IPS-15b (cell line): ENCODE data around the gene CACNA2D4.

Experiments
- H3K27me3 ChIP-seq: one replicate; pipeline ENCODE4 v1.6.1; 2013; ENCODE audit warnings: low read length; ENCODE audit not compliant: control insufficient read depth, insufficient read depth
- H3K36me3 ChIP-seq: one replicate; pipeline ENCODE4 v1.6.1; 2013; ENCODE audit warnings: low read length; ENCODE audit not compliant: control insufficient read depth, insufficient read depth
- H3K4me1 ChIP-seq: one replicate; pipeline ENCODE4 v1.6.1; 2013; ENCODE audit warnings: mild to moderate bottlenecking, low read length; ENCODE audit not compliant: control insufficient read depth, insufficient read depth
- H3K4me3 ChIP-seq: one replicate; pipeline ENCODE4 v1.5.1; 2013; ENCODE audit warnings: low read depth, low read length
- H3K9ac ChIP-seq: one replicate; pipeline ENCODE4 v1.6.1; 2013; ENCODE audit warnings: low read depth, mild to moderate bottlenecking, low read length
- H3K9me3 ChIP-seq: one replicate; pipeline ENCODE4 v1.6.1; 2013; ENCODE audit warnings: mild to moderate bottlenecking, low read length; ENCODE audit not compliant: control insufficient read depth, insufficient read depth

Gene CACNA2D4

DNA sequence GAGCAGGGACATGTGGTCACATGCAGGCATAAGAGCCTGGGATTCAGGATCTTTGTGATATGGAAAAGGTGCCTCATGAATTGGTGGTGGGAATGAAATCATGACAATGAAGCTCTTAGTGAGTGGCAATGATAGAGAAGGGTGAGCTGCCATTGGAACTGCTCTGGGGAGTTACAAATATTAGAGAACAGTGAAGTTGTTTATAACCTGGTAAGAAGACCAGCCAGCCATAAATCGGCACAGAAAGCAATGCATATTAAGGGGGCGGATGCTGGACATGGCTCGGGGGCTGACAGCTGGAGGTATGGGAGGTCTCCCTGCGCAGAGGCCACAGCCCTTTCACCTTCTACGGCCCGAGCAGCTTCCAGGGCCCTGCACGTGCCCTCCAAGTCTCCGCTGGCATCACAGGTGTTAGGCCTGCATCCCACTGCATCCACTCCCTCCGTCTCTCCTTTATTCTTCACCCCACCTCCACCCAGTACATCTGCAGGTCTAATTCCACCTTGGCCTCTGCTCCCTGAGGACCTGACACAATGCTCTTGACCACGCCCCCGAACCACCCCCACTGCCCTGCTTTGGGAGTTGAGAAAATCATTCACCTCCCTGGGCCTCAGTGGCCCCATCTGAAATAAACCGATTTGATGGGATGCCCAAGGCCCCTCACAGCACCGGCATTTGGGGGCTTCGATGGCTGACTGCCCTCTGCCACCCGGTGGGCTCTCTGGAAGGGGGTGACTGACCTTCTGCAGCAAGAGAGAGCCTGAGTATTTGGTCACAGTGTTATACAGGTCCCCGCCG is 4.1 kb downstream of the CACNA2D4 start:
- Histone ChIP-seq H3K36me3 (no peaks in the 10 kb centered on the region), H3K4me1 (no peaks in the 10 kb centered on the region), H3K9ac (no peak overlapping the region), H3K27me3 (no peaks in the 10 kb centered on the region), H3K4me3 (no peak overlapping the region), H3K9me3 (no peaks in the 10 kb centered on the region)

DNA sequence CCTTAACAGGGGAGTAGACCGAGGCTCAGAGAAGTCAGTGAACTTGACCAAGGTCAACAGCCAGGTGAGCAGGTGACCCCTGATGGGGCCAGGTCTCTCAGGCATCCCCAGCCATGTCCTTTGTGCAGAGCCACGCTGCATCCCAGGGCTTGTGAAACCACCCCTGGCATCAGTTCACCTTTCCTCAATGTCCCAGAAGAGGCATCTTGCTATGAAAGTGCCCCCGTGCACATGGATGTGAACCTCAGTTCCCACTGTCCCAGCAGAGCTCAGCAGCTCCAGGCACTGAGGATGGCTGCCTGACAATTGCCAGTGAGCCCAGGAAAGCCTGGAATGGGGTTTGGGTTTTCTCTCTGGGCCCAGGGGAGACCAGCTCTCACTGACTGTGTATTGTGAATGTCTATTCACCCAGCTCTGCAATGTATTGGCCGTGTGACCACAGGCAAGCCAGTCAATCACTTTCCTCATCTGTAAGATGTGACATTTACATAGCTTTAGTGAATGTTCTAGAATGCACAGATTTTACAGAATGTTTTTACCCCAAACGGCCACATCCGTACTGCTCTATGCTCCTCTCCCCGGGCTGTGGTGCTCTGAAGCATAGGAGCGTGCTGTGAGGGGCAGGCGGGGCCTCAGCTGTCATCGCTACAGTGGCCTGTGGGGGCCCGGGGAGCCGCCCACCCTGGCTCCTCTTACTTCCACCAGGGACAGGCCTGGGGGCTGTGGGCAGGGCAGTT is 4.9 kb downstream of the CACNA2D4 start:
- Histone ChIP-seq H3K36me3 (no peaks in the 10 kb centered on the region), H3K4me3 (no peak overlapping the region), H3K9me3 (no peaks in the 10 kb centered on the region), H3K9ac (no peak overlapping the region), H3K4me1 (no peaks in the 10 kb centered on the region), H3K27me3 (no peaks in the 10 kb centered on the region)

DNA sequence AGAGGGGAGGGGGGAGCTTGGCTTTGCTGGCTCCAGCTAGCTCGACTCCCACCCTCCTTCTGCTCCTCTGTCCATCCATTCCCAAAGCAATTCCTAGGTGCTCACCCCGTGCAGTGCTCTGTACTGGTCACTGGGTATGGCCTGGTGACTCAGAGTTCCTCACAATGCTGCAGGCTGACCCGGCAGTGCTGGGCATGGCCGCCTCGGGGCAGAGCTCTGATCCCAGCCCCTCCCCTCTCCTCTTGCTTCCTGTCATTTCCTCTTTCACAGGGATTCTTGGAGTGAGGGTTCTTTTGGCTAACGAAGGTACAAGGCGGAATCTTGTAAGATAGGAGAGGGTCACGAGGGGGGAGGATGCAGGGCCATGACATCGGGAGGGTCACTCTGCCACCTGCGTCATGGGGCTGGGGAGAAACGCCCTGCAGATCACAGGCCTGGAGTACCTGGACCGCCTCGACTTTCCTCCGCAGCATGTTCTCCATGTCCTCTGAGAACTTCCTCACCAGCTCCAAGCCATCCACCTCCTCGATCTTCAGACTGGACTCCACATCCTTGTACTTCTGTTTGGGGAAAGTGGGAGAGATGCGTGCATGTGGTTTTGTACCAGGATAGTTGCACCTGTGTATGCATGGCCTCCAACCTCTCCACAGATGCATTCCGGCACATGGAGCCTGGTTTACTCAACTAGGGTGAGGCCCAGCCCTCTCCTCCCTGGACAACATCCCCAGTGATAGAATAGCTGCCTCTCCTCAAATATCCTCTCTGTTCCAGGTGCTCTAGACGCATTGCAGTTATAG is 5.7 kb downstream of the CACNA2D4 start:
- no peaks in the 10 kb centered on the region for H3K4me1 ChIP-seq
- no peaks in the 10 kb centered on the region for H3K27me3 ChIP-seq
- H3K9me3 ChIP-seq: no peaks in the 10 kb centered on the region
- no peaks in the 10 kb centered on the region for H3K36me3 ChIP-seq
- H3K4me3 ChIP-seq: no peak overlapping the region
- H3K9ac ChIP-seq: no peak overlapping the region

GRCh38 chr12:1911598-1912575 is 6.6 kb downstream of the CACNA2D4 start:
- Histone ChIP-seq H3K4me3 (no peak overlapping the region), H3K27me3 (no peaks in the 10 kb centered on the region), H3K9me3 (no peaks in the 10 kb centered on the region), H3K9ac (no peak overlapping the region), H3K4me1 (no peaks in the 10 kb centered on the region), H3K36me3 (no peaks in the 10 kb centered on the region)

DNA sequence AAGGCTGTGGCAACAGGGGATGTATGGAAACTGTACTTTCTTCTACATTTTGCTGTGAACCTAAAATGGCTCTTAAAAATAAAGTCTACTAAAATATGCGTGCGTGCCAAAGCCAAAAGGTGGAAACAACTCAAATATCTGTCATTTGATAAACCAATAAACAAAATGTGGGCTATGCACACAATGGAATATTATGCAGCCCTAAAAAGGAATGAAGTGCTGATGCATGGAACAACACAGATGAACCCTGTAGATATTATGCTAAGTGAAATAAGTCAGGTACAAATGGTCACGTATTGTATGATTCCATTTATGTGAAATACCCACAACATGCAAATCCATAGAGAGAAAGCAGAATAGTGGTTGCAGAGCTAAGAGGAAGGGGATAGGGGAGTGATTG is 8.0 kb downstream of the CACNA2D4 start:
- H3K4me3 ChIP-seq: no peak overlapping the region
- no peaks in the 10 kb centered on the region for H3K36me3 ChIP-seq
- H3K9ac ChIP-seq: no peak overlapping the region
- no peaks in the 10 kb centered on the region for H3K9me3 ChIP-seq
- H3K27me3 ChIP-seq: no peaks in the 10 kb centered on the region
- no peaks in the 10 kb centered on the region for H3K4me1 ChIP-seq

GRCh38 chr12:1908758-1909157 is 9.7 kb downstream of the CACNA2D4 start:
- no peak overlapping the region for H3K9ac ChIP-seq
- H3K27me3 ChIP-seq: no peaks in the 10 kb centered on the region
- H3K36me3 ChIP-seq: no peaks in the 10 kb centered on the region
- no peak overlapping the region for H3K4me3 ChIP-seq
- H3K4me1 ChIP-seq: no peaks in the 10 kb centered on the region
- H3K9me3 ChIP-seq: no peaks in the 10 kb centered on the region

GRCh38 chr12:1907652-1908611 is 10.5 kb downstream of the CACNA2D4 start:
- H3K4me1 ChIP-seq: no peaks in the 10 kb centered on the region
- H3K9me3 ChIP-seq: no peaks in the 10 kb centered on the region
- no peak overlapping the region for H3K9ac ChIP-seq
- H3K27me3 ChIP-seq: no peaks in the 10 kb centered on the region
- H3K4me3 ChIP-seq: no peak overlapping the region
- no peaks in the 10 kb centered on the region for H3K36me3 ChIP-seq

- Histone ChIP-seq H3K9me3 (no peaks in the 10 kb centered on the region), H3K4me1 (no peaks in the 10 kb centered on the region), H3K27me3 (no peaks in the 10 kb centered on the region), H3K36me3 (no peaks in the 10 kb centered on the region), H3K9ac (no peak overlapping the region), H3K4me3 (no peak overlapping the region)
These were observed 11.9 kb downstream of the CACNA2D4 start for GRCh38 chr12:1906579-1906978.

- Histone ChIP-seq H3K4me1 (no peaks in the 10 kb centered on the region), H3K36me3 (no peaks in the 10 kb centered on the region), H3K27me3 (no peaks in the 10 kb centered on the region), H3K9ac (no peak overlapping the region), H3K4me3 (no peak overlapping the region), H3K9me3 (no peaks in the 10 kb centered on the region)
These were observed 13.6 kb downstream of the CACNA2D4 start for GRCh38 chr12:1904875-1905274.

DNA sequence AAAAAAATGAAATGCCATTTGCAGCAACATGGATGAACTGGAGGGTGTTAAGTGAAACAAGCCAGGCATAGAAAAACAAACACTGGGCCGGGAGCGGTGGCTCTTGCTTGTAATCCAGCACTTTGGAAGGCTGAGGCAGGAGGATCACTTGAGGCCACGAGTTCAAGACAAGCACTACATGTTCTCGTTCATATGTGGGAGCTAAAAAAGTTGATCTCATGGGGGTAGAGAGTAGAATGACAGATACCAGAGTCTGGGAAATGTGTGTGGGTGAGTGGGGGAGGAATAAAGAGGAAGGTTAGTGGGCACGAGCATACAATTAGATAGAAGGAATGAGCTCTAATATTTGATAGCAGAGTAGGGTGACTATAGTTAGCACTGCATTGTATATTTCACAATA is 21.5 kb downstream of the CACNA2D4 start:
- H3K36me3 ChIP-seq: no peaks in the 10 kb centered on the region
- no peaks in the 10 kb centered on the region for H3K27me3 ChIP-seq
- no peak overlapping the region for H3K9ac ChIP-seq
- no peaks in the 10 kb centered on the region for H3K4me1 ChIP-seq
- H3K9me3 ChIP-seq: no peaks in the 10 kb centered on the region
- no peak overlapping the region for H3K4me3 ChIP-seq
